HL-60 (cell line): ENCODE data around the gene CLINT1.

Experiments
- CTCF ChIP-seq: IDR thresholded peaks from one replicate; pipeline ENCODE4 v1.5.1; 2011; ENCODE audit warnings: low read length, control low read depth, inconsistent platforms; ENCODE audit not compliant: insufficient read depth
- REST ChIP-seq: IDR thresholded peaks from 2 replicates; pipeline ENCODE4 v1.6.1; 2012; ENCODE audit warnings: low read depth; ENCODE audit not compliant: insufficient replicate concordance

- TF ChIP-seq CTCF: no peak
- no peak for TF ChIP-seq REST
These were observed 91.3 kb downstream of the CLINT1 start for GRCh38 chr5:157767689-157768088.
